H9 (cell line): ENCODE measurements around the gene DLAT. TPM values are rescaled to one million over a fixed set of nuclear protein-coding genes. Genes with fewer than 3 reads are reported as not detected.

Source experiments
- DNase-seq: peaks from one replicate; pipeline ENCODE4 v3.0.0-alpha.2; 2017
- H2AFZ ChIP-seq: one replicate; pipeline ENCODE4 v1.6.1; 2013; ENCODE audit warnings: mild to moderate bottlenecking, low read length, control low read depth, moderate library complexity
- H2AK5ac ChIP-seq: 2 replicates; pipeline ENCODE4 v1.6.1; 2013; ENCODE audit warnings: low read length, control low read depth, mixed read lengths; ENCODE audit not compliant: insufficient read length
- H2BK120ac ChIP-seq: one replicate; pipeline ENCODE4 v1.6.1; 2013; ENCODE audit warnings: low read depth, mild to moderate bottlenecking, low read length, control low read depth, inconsistent platforms; ENCODE audit not compliant: poor library complexity, severe bottlenecking
- H2BK12ac ChIP-seq: 2 replicates; pipeline ENCODE4 v1.6.1; 2013; ENCODE audit warnings: low read length, control low read depth, mixed read lengths, low read depth; ENCODE audit not compliant: insufficient read length
- H2BK15ac ChIP-seq: 2 replicates; pipeline ENCODE4 v1.6.1; 2013; ENCODE audit warnings: low read depth, low read length, control low read depth
- H2BK20ac ChIP-seq: one replicate; pipeline ENCODE4 v1.6.1; 2013; ENCODE audit warnings: low read depth, mild to moderate bottlenecking, low read length, control low read depth, inconsistent platforms; ENCODE audit not compliant: poor library complexity, severe bottlenecking
- H2BK5ac ChIP-seq: 2 replicates; pipeline ENCODE4 v1.6.1; 2013; ENCODE audit warnings: low read length, control low read depth, mixed read lengths; ENCODE audit not compliant: insufficient read length
- H3K14ac ChIP-seq: 2 replicates; pipeline ENCODE4 v1.6.1; 2013; ENCODE audit warnings: low read length, control low read depth; ENCODE audit not compliant: insufficient read depth
- H3K18ac ChIP-seq: 2 replicates; pipeline ENCODE4 v1.6.1; 2013; ENCODE audit warnings: low read depth, mild to moderate bottlenecking, mixed read lengths, low read length, control low read depth; ENCODE audit not compliant: insufficient read length
- H3K23ac ChIP-seq: 2 replicates; pipeline ENCODE4 v1.6.1; 2013; ENCODE audit warnings: low read length, control low read depth, mixed read lengths, low read depth; ENCODE audit not compliant: insufficient read length
- H3K23me2 ChIP-seq: 2 replicates; pipeline ENCODE4 v1.6.1; 2013; ENCODE audit warnings: low read depth, mild to moderate bottlenecking, mixed read lengths, low read length, control low read depth; ENCODE audit not compliant: insufficient read length, poor library complexity, severe bottlenecking
- H3K27ac ChIP-seq: 2 replicates; pipeline ENCODE4 v1.5.1; 2013; ENCODE audit warnings: low read length, control low read depth, mixed read lengths, low read depth; ENCODE audit not compliant: insufficient read length
- H3K27me3 ChIP-seq: 2 replicates; pipeline ENCODE4 v1.6.1; 2013; ENCODE audit warnings: low read length, control low read depth, inconsistent platforms; ENCODE audit not compliant: insufficient read depth
- H3K4ac ChIP-seq: 2 replicates; pipeline ENCODE4 v1.6.1; 2013; ENCODE audit warnings: low read depth, mild to moderate bottlenecking, control low read depth, inconsistent platforms, low read length, moderate library complexity
- H3K4me1 ChIP-seq: 2 replicates; pipeline ENCODE4 v1.6.1; 2013; ENCODE audit warnings: low read length, control low read depth, inconsistent platforms; ENCODE audit not compliant: insufficient read depth
- H3K4me2 ChIP-seq: 2 replicates; pipeline ENCODE4 v1.6.1; 2013; ENCODE audit warnings: low read length, control low read depth, mixed read lengths; ENCODE audit not compliant: insufficient read length, insufficient read depth
- H3K56ac ChIP-seq: 2 replicates; pipeline ENCODE4 v1.6.1; 2013; ENCODE audit warnings: low read depth, mild to moderate bottlenecking, mixed read lengths, low read length, control low read depth; ENCODE audit not compliant: insufficient read length
- H3K79me1 ChIP-seq: 2 replicates; pipeline ENCODE4 v1.6.1; 2013; ENCODE audit warnings: low read depth, mild to moderate bottlenecking, moderate library complexity, low read length, control low read depth, inconsistent platforms; ENCODE audit not compliant: insufficient read depth, poor library complexity, severe bottlenecking
- H3K79me2 ChIP-seq: 2 replicates; pipeline ENCODE4 v1.6.1; 2013; ENCODE audit warnings: low read length, control low read depth, inconsistent platforms; ENCODE audit not compliant: insufficient read depth
- H3K9ac ChIP-seq: 2 replicates; pipeline ENCODE4 v1.6.1; 2013; ENCODE audit warnings: low read length, control low read depth, mixed read lengths; ENCODE audit not compliant: insufficient read length; ENCODE audit errors: extremely low read depth
- H3K9me3 ChIP-seq: one replicate; pipeline ENCODE4 v1.6.1; 2013; ENCODE audit warnings: low read depth, low read length, inconsistent platforms; ENCODE audit not compliant: control insufficient read depth
- H3T11ph ChIP-seq: one replicate; pipeline ENCODE4 v1.6.1; 2013; ENCODE audit warnings: mild to moderate bottlenecking, low read length, control low read depth, inconsistent platforms
- H4K20me1 ChIP-seq: one replicate; pipeline ENCODE4 v1.6.1; 2013; ENCODE audit not compliant: control insufficient read depth, insufficient read length, insufficient read depth
- H4K5ac ChIP-seq: 2 replicates; pipeline ENCODE4 v1.6.1; 2013; ENCODE audit warnings: low read depth, mild to moderate bottlenecking, mixed read lengths, low read length, control low read depth; ENCODE audit not compliant: insufficient read length
- H4K8ac ChIP-seq: replicated peaks from 2 replicates; pipeline ENCODE4 v1.6.1; 2013; ENCODE audit warnings: low read length, control low read depth, mixed read lengths, low read depth; ENCODE audit not compliant: insufficient read length
- H4K91ac ChIP-seq: 2 replicates; pipeline ENCODE4 v1.6.1; 2013; ENCODE audit warnings: low read depth, mild to moderate bottlenecking, moderate library complexity, mixed read lengths, low read length, control low read depth; ENCODE audit not compliant: insufficient read length
- H3K27ac Mint-ChIP-seq, 3 experiments: 2 replicates in 2 of 3; 3 replicates in 1 of 3; pipeline ENCODE4 v1.8.0; 2020 to 2021; ENCODE audit warnings: mixed read lengths in 3 of 3, mild to moderate bottlenecking in 1 of 3, moderate library complexity in 1 of 3
- H3K27me3 Mint-ChIP-seq: 2 replicates; pipeline ENCODE4 v1.8.0; 2021; ENCODE audit warnings: low read depth, mild to moderate bottlenecking, moderate library complexity, mixed read lengths
- H3K36me3 Mint-ChIP-seq, 3 experiments: 2 replicates in 2 of 3; 3 replicates in 1 of 3; pipeline ENCODE4 v1.8.0; 2020 to 2021; ENCODE audit warnings: low read depth in 3 of 3, mixed read lengths in 3 of 3; ENCODE audit not compliant: insufficient read depth in 1 of 3
- H3K4me1 Mint-ChIP-seq, 2 experiments: 2 replicates each; pipeline ENCODE4 v1.8.0; 2020; ENCODE audit warnings: mixed read lengths in 2 of 2
- H3K4me3 Mint-ChIP-seq, 2 experiments: 2 replicates in 1 of 2; 3 replicates in 1 of 2; pipeline ENCODE4 v1.8.0; 2020 to 2021; ENCODE audit warnings: mild to moderate bottlenecking in 2 of 2, mixed read lengths in 2 of 2, moderate library complexity in 1 of 2
- H3K9me3 Mint-ChIP-seq, 2 experiments: 2 replicates in 1 of 2; 3 replicates in 1 of 2; pipeline ENCODE4 v1.8.0; 2020; ENCODE audit warnings: mild to moderate bottlenecking in 2 of 2, mixed read lengths in 2 of 2, moderate library complexity in 1 of 2
- WGBS: extraction: QIAGEN DNeasy Blood & Tissue Kit; methylation state at CpG from one replicate; pipeline ENCODE4 v1.1.7; 2013; ENCODE audit warnings: missing lambda C conversion rate, low lambda C conversion rate, mixed read lengths; ENCODE audit not compliant: insufficient read length; ENCODE audit errors: extremely low coverage; 5-methylcytosine and 5-hydroxymethylcytosine counted together
- total RNA-seq: library from RNA; stranded (reverse); gene quantifications from 2 replicates; pipeline ENCODE4 v1.2.1, GENCODE V29; 2021
- TF ChIP-seq, protein P1 (sequence below): fragments of 200-600 bp; sonication (generic); conservative IDR thresholded peaks from 3 replicates; pipeline ENCODE4 v1.8.0; 2021; ENCODE audit warnings: antibody characterized with exemption, mild to moderate bottlenecking

DLAT gene
- total RNA-seq, 1 experiment from 2014 or later: 58.4 TPM

DNA sequence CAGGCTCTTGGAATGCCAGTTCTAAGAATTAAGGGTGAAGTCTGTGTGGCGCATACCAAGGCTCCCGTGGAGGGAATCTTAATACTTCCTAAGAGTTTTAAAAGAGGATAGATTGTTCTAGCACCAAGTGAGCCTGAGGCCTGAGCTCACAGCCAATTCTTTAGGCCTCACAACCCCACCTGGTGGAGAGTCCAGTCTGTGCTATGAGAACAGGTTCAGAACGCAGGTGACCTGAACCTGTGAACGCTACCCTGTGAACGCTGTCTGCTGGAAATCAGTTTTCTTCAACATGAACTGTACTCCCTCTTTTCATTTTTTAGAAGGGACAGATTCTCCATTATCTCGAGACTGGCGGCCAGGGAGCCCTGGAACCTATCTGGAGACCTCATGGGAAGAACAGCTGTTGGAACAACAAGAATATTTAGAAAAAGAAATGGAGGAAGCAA is 43.2 kb upstream of the DLAT start:
- peaks cover 4% of the 10 kb centered on the region for H3K27me3 Mint-ChIP-seq
- Histone ChIP-seq H2BK120ac (no peak overlapping the region), H3T11ph (no peak overlapping the region), H2BK15ac (no peak overlapping the region), H3K79me2 (no peaks in the 10 kb centered on the region), H2BK12ac (peak overlapping the region; percentile 77), H2AK5ac (no peak overlapping the region), H4K5ac (no peak overlapping the region), H2BK20ac (no peak overlapping the region), H3K14ac (no peak overlapping the region), H2AFZ (no peak overlapping the region), H3K4me1 (peaks cover 8% of the 10 kb centered on the region; the same call in 1 of the 2 replicates), H3K9me3 (no peaks in the 10 kb centered on the region), H4K20me1 (no peaks in the 10 kb centered on the region), H3K18ac (no peak overlapping the region), H3K4me2 (no peak overlapping the region), H3K23me2 (peaks cover 5% of the 10 kb centered on the region), H3K23ac (no peak overlapping the region), H3K4ac (no peak overlapping the region), H3K9ac (peak overlapping the region; percentile 30), H3K27ac (peak overlapping the region; percentile 89), H3K27me3 (no peaks in the 10 kb centered on the region), H3K56ac (no peak overlapping the region), H4K91ac (no peak overlapping the region), H2BK5ac (no peak overlapping the region), H4K8ac (no peak overlapping the region), H3K79me1 (no peaks in the 10 kb centered on the region)
- peaks cover 53 to 62% of the 10 kb centered on the region in 2 experiments for H3K4me1 Mint-ChIP-seq
- H3K36me3 Mint-ChIP-seq: peaks cover 7 to 23% (median 20%) of the 10 kb centered on the region in 3 experiments; a peak in 5 of 7 replicates
- H3K27ac Mint-ChIP-seq: peak overlapping the region; percentile 98 to 100 (median 100)
- WGBS: no CpG with 5 or more reads among the region's 7 CpGs
- TF ChIP-seq, protein P1, sequence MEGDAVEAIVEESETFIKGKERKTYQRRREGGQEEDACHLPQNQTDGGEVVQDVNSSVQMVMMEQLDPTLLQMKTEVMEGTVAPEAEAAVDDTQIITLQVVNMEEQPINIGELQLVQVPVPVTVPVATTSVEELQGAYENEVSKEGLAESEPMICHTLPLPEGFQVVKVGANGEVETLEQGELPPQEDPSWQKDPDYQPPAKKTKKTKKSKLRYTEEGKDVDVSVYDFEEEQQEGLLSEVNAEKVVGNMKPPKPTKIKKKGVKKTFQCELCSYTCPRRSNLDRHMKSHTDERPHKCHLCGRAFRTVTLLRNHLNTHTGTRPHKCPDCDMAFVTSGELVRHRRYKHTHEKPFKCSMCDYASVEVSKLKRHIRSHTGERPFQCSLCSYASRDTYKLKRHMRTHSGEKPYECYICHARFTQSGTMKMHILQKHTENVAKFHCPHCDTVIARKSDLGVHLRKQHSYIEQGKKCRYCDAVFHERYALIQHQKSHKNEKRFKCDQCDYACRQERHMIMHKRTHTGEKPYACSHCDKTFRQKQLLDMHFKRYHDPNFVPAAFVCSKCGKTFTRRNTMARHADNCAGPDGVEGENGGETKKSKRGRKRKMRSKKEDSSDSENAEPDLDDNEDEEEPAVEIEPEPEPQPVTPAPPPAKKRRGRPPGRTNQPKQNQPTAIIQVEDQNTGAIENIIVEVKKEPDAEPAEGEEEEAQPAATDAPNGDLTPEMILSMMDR: peak; percentile 88
- peak; percentile 84 for DNase-seq
- H3K9me3 Mint-ChIP-seq: no peaks in the 10 kb centered on the region
- peak overlapping the region; percentile 63 to 72 for H3K4me3 Mint-ChIP-seq
